Neural progenitor cell (in vitro differentiated cells): ENCODE data around the gene RAB11FIP2. TPM values are rescaled to one million over a fixed set of nuclear protein-coding genes. Genes with fewer than 3 reads are reported as not detected.

ENCODE experiments used
- DNase-seq: peaks from one replicate; pipeline ENCODE4 v3.0.0-alpha.2; 2016; ENCODE audit warnings: low spot score
- H2AFZ ChIP-seq: fragments of 200-600 bp; sonication (generic); replicated peaks from 2 replicates; pipeline ENCODE4 v1.6.1; 2016; ENCODE audit warnings: antibody characterized with exemption
- H3F3A ChIP-seq: fragments of 200-600 bp; sonication (generic); 2 replicates; pipeline ENCODE4 v1.6.1; 2016; ENCODE audit warnings: antibody characterized with exemption, low read depth
- H3K27ac ChIP-seq: fragments of 200-600 bp; sonication (generic); 2 replicates; pipeline ENCODE4 v1.5.1; 2016; ENCODE audit warnings: mild to moderate bottlenecking
- H3K27me3 ChIP-seq: fragments of 200-600 bp; sonication (generic); 2 replicates; pipeline ENCODE4 v1.6.1; 2016; ENCODE audit warnings: mild to moderate bottlenecking, moderate library complexity
- H3K36me3 ChIP-seq: fragments of 200-600 bp; sonication (generic); 2 replicates; pipeline ENCODE4 v1.5.1; 2016
- H3K4me1 ChIP-seq: fragments of 200-600 bp; sonication (generic); 2 replicates; pipeline ENCODE4 v1.6.1; 2016; ENCODE audit warnings: mixed run types
- H3K4me2 ChIP-seq: fragments of 200-600 bp; sonication (generic); 2 replicates; pipeline ENCODE4 v1.6.1; 2016
- H3K4me3 ChIP-seq: fragments of 200-600 bp; sonication (generic); 2 replicates; pipeline ENCODE4 v1.5.1; 2016
- H3K79me2 ChIP-seq: fragments of 200-600 bp; sonication (generic); 2 replicates; pipeline ENCODE4 v1.6.1; 2016; ENCODE audit warnings: low read depth
- H3K9ac ChIP-seq: fragments of 200-600 bp; sonication (generic); 2 replicates; pipeline ENCODE4 v1.6.1; 2016
- H3K9me3 ChIP-seq: fragments of 200-600 bp; sonication (generic); 2 replicates; pipeline ENCODE4 v1.5.1; 2016; ENCODE audit warnings: low read depth
- H4K20me1 ChIP-seq: fragments of 200-600 bp; sonication (generic); 2 replicates; pipeline ENCODE4 v1.6.1; 2016; ENCODE audit warnings: low read depth
- H3K27ac Mint-ChIP-seq: 3 replicates; pipeline ENCODE4 v1.8.0; 2021; ENCODE audit warnings: mixed read lengths
- H3K27me3 Mint-ChIP-seq: 2 replicates; pipeline ENCODE4 v1.8.0; 2022; ENCODE audit warnings: low read depth, mild to moderate bottlenecking, inconsistent platforms, moderate library complexity, mixed read lengths; ENCODE audit not compliant: insufficient read depth
- H3K36me3 Mint-ChIP-seq: 3 replicates; pipeline ENCODE4 v1.8.0; 2021; ENCODE audit warnings: mixed read lengths
- H3K4me1 Mint-ChIP-seq: 3 replicates; pipeline ENCODE4 v1.8.0; 2021; ENCODE audit warnings: mixed read lengths
- H3K4me3 Mint-ChIP-seq: 3 replicates; pipeline ENCODE4 v1.8.0; 2021; ENCODE audit warnings: mild to moderate bottlenecking, moderate library complexity, mixed read lengths
- H3K9me3 Mint-ChIP-seq: 3 replicates; pipeline ENCODE4 v1.8.0; 2020; ENCODE audit warnings: mixed read lengths
- CTCF ChIP-seq: fragments of 200-600 bp; sonication (generic); IDR thresholded peaks from 2 replicates; pipeline ENCODE4 v1.5.1; 2017; ENCODE audit warnings: antibody characterized with exemption, mild to moderate bottlenecking
- EZH2 ChIP-seq: fragments of 200-600 bp; sonication (generic); IDR thresholded peaks from 2 replicates; pipeline ENCODE4 v1.6.1; 2017; ENCODE audit warnings: antibody characterized with exemption, mild to moderate bottlenecking, moderate library complexity
- EZH2phosphoT487 ChIP-seq: fragments of 200-600 bp; sonication (generic); IDR thresholded peaks from 2 replicates; pipeline ENCODE4 v1.6.1; 2017; ENCODE audit warnings: antibody characterized with exemption
- total RNA-seq: library from RNA; depleted of rRNA; stranded (reverse); fragments of >200 nt; gene quantifications from 2 replicates; pipeline ENCODE4 v1.2.3, GENCODE V29; 2015; ENCODE audit warnings: low replicate concordance

Gene RAB11FIP2
- total RNA-seq, 1 donor from 2014 or later, result 50.7 TPM

GRCh38 chr10:118032564-118032963 lies 14.2 kb downstream of the RAB11FIP2 start:
- no peaks in the 10 kb centered on the region for H4K20me1 ChIP-seq
- H3K36me3 ChIP-seq, result no peaks in the 10 kb centered on the region
- no peak overlapping the region for H3K27ac Mint-ChIP-seq
- no peak for TF ChIP-seq EZH2
- TF ChIP-seq CTCF, result no peak
- TF ChIP-seq EZH2phosphoT487, result no peak
- no peak overlapping the region for H3K27ac ChIP-seq
- no peaks in the 10 kb centered on the region for H3K27me3 Mint-ChIP-seq
- no peak overlapping the region for H2AFZ ChIP-seq
- H3K9ac ChIP-seq, result no peak overlapping the region
- no peak for DNase-seq
- no peak overlapping the region for H3K4me3 ChIP-seq
- H3K4me1 Mint-ChIP-seq, result peaks cover 6% of the 10 kb centered on the region
- H3K9me3 ChIP-seq, result no peaks in the 10 kb centered on the region
- peaks cover 36% of the 10 kb centered on the region for H3K4me1 ChIP-seq
- H3F3A ChIP-seq, result no peaks in the 10 kb centered on the region
- no peak overlapping the region for H3K4me3 Mint-ChIP-seq
- peaks cover 9% of the 10 kb centered on the region for H3K36me3 Mint-ChIP-seq
- peaks cover 23% of the 10 kb centered on the region for H3K79me2 ChIP-seq
- H3K27me3 ChIP-seq, result no peaks in the 10 kb centered on the region
- no peak overlapping the region for H3K4me2 ChIP-seq
- no peaks in the 10 kb centered on the region for H3K9me3 Mint-ChIP-seq

DNA sequence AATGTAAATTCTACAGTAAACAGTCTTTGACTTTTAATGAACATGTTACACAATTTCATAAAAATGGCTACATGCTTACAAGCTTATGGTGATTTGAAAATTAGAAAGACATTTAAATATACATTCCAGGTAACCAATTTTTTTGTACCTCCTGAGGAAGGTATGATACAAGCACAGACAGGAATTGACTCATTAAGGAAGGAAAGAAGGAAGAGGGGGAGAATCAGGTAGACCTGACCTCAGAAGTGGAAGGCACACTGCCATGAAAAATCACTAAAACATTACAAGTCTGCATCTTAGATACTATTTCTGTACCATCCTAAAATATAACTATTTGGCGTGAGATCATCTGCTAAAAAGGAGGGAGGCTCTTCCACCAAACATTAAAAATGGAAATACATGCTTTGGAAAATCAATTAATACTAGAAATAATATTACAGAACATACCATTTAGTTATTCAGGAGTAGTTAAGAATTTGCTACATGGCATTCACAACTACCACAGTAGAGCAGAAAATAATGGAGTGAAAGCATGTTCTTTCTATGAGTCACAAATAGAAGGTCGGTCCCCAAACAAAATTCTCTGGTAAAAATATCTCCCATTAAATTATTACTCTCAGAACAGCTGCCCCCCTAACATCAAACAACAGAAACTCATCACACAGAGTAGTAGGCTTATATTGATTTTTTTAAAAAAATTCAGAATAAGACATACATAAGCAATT lies 15.2 kb downstream of the RAB11FIP2 start:
- H3K4me3 Mint-ChIP-seq, result no peak overlapping the region
- Histone ChIP-seq H3K36me3 (no peaks in the 10 kb centered on the region), H3K9ac (no peak overlapping the region), H3K79me2 (peaks cover 13% of the 10 kb centered on the region), H3K4me3 (no peak overlapping the region), H3K27me3 (no peaks in the 10 kb centered on the region), H2AFZ (no peak overlapping the region), H3K4me1 (peaks cover 42% of the 10 kb centered on the region), H3F3A (no peaks in the 10 kb centered on the region), H3K4me2 (no peak overlapping the region), H4K20me1 (no peaks in the 10 kb centered on the region), H3K27ac (no peak overlapping the region), H3K9me3 (no peaks in the 10 kb centered on the region)
- no peak overlapping the region for H3K27ac Mint-ChIP-seq
- peaks cover 6% of the 10 kb centered on the region for H3K4me1 Mint-ChIP-seq
- peaks cover 7% of the 10 kb centered on the region for H3K36me3 Mint-ChIP-seq
- no peaks in the 10 kb centered on the region for H3K9me3 Mint-ChIP-seq
- H3K27me3 Mint-ChIP-seq, result no peaks in the 10 kb centered on the region
- no peak for DNase-seq
- TF ChIP-seq EZH2phosphoT487 (no peak), EZH2 (no peak), CTCF (no peak)

- no peak overlapping the region for H3K4me3 ChIP-seq
- no peak for DNase-seq
- Mint-ChIP-seq H3K27ac (no peak overlapping the region), H3K4me1 (no peaks in the 10 kb centered on the region), H3K27me3 (no peaks in the 10 kb centered on the region), H3K36me3 (peaks cover 3% of the 10 kb centered on the region), H3K4me3 (no peak overlapping the region), H3K9me3 (no peaks in the 10 kb centered on the region)
- H3K36me3 ChIP-seq, result no peaks in the 10 kb centered on the region
- no peaks in the 10 kb centered on the region for H3K27me3 ChIP-seq
- peaks cover 37% of the 10 kb centered on the region for H3K4me1 ChIP-seq
- H3K4me2 ChIP-seq, result no peak overlapping the region
- no peaks in the 10 kb centered on the region for H3K9me3 ChIP-seq
- TF ChIP-seq EZH2 (no peak), CTCF (no peak), EZH2phosphoT487 (no peak)
- H4K20me1 ChIP-seq, result no peaks in the 10 kb centered on the region
- H3F3A ChIP-seq, result no peaks in the 10 kb centered on the region
- H2AFZ ChIP-seq, result no peak overlapping the region
- no peaks in the 10 kb centered on the region for H3K79me2 ChIP-seq
- no peak overlapping the region for H3K27ac ChIP-seq
- H3K9ac ChIP-seq, result no peak overlapping the region
Measured at GRCh38 chr10:118028619-118029018, 18.1 kb downstream of the RAB11FIP2 start.
